GM19372 (cell line): ENCODE measurements around the gene AMDHD2.
A peak's percentile ranks its signal among the peaks of the same experiment; 100 is the strongest.

ENCODE experiments used
- ATAC-seq: cut with Tn5 transposase; IDR thresholded peaks from one replicate; pipeline ENCODE4 v1.9.1; 2021; ENCODE audit warnings: mild to moderate bottlenecking, low read depth, moderate library complexity; ENCODE audit not compliant: unreplicated experiment

The AMDHD2 gene

GRCh38 chr16:2482708-2483534, 37.2 kb upstream of the AMDHD2 start:
- ATAC-seq = no peak

DNA sequence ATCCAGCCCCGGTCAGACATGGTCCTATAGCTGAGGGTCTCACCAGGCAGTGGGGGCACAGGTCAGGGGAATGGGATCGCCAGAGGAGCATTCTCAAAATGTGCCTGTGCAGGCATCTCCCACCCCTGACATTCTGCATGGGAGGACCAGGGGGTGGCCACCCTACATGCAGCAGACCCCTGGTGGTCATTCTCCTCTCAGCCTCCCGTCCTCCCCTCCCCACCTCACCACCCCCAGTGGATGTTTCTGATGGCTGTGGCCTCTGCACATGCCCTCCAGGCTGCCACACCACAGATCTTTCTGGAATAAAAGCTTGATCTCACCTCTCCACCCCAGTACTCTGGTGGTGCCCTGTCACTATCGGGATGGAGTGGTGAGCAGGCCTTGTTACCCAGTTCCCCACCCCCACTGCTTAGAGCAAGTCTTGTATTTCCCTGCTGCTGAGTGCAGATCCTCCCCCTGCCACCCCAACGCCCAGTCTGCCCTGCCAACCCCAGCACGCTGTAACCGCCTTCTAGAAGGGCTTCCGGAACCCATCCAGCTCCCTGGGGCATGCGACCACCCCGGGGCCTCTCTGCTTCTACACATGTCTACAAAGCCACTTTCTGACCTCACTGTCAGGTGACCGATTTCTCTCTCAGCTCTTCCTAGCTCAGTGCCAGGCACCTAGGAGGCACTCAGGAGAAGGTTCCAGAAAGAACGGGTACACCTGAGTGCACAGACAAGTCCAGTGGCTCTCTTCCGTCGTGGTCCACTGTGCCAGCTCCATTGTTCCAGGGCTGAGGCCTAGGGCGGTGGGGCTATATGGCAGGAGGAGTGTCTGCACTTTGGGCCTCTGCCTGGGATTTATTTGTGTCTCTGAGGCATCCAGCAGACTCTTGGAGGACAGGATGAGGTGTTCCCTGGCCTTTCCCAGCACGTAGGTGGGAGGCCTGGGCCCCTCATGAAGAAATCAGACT, 36.0 kb upstream of the AMDHD2 start:
- ATAC-seq = no peak

DNA sequence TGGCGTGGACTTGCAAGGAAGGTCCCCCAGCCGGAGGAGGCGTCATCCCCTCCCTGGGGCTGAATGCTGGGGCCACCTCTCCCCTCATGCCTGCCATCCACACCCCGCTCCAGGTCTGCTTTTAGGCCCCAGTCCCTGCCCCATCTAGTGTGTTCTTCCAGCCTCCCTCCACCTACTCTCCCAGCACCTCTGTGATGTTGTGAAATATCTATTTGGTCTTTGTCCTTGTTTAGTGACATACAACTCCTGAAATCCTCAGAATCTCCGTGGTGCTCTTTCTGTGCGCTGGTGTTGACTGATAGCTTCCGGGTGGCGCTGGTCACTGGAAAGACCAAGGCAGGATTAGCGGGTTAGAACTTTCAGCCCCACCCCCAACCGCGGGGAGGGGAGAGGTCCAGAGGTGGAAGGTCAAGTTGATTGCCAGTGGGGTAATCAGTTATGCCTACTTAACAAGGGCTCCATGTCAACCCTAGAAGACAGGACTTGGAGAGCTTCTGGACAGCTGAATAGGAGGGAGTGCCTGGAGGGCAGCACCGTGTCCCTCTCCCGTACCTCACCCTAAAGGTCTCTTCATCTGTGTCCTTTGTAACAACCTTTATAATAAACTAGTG, 35.2 kb upstream of the AMDHD2 start:
- ATAC-seq = no peak

DNA sequence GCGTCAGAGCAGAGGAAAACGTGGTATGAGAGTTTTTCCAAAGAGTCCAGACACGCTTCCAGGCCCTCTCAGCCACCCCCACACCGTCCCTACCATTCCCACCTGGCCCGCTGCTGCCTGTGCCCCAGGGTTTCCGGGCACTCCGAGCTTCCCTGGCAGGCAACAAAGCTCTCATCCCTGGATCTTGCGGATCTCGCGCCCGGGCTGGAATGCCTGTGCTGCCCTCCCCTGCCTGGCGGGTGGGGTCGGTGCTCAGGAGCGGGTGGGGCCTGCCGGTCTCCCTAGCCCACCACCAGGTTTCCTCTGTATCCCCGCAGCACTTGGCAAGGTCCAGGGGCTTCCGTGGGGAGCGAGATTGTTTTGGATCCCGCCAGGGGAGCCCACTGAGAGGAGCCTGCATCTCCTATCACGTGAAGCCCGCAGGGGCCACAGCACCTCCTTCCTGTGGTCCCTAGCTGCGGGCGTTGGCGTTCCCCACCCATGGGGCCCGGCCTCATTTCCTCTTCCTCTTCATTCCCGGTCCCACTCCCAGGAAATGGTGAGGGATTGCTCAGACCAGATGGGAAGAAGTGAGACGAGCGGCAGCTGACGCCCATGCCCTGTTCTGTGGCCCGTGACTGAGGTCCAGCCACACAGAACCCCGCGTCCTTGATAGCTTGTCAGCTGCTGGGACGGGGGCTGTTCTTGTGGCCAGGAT, 34.2 kb upstream of the AMDHD2 start:
- no peak for ATAC-seq

GRCh38 chr16:2486645-2487516, 33.3 kb upstream of the AMDHD2 start:
- peak; percentile 45 for ATAC-seq

DNA sequence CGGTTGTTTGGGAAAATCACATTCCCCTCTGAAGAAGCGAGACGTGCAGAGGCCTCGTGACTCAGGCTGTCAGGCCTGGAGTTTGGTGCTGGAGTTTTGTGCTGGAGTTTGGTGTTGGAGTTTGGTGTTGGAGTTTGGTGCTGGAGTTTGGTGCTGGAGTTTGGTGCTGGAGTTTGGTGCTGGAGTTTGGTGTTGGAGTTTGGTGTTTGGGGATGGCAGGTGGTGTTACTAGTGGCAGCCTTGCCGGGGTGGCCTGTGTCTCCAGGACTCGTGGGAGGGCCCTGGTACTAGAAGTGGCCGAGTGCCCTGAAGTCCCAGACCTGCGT, 32.7 kb upstream of the AMDHD2 start:
- ATAC-seq = no peak

DNA sequence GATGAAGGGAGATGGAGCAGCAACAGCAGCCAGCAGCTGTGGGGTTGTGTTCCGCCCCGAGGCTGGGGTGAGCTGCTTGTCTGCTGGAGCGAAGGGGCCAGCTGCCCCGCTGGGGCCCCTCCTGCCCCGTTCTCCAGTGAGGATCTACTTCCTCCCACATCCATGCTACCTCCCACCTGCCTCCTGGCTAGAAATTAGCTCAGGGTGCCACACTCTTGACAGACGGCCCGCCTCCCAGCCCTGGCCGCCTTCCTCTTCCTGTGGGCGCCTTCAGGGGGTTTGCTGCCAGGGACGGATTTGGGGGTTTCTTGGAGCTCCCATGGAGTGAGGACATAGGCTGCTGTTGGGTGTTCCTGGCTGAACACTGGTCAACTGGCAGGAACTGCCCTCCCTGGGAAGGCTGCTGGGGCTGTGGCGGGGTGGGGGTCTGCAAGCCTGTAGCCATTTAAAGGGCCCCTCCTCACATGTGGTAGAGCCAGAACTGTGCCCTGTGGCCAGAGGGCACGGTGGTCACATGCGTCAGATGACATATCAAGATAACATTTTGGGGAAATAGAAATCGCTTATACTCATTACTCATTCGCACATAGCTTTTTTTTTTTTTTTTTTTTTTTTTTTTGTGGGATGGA, 32.2 kb upstream of the AMDHD2 start:
- no peak for ATAC-seq

DNA sequence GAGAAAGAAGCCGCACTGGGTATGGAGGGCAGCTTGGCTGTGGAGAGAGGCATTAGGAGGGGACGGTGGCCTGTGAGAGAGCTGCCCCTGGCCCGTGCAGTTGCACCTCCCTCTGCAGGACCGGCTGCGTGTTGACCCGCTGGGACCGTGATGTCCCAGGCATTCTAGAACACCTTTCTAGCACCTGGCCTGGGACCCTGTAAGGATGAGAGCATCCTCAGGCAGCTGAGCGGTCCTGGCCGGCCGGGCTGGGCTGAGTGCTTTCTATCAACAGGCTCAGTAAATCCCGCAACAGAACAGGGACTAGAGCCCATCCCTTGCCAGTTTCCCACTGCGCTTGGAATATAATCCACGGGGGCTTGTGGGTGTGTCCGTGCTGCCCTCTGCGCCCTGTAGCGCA, 30.6 kb upstream of the AMDHD2 start:
- ATAC-seq = no peak

GRCh38 chr16:2490190-2491105, 29.7 kb upstream of the AMDHD2 start:
- ATAC-seq = no peak

GRCh38 chr16:2492292-2492691, 27.9 kb upstream of the AMDHD2 start:
- ATAC-seq = no peak

DNA sequence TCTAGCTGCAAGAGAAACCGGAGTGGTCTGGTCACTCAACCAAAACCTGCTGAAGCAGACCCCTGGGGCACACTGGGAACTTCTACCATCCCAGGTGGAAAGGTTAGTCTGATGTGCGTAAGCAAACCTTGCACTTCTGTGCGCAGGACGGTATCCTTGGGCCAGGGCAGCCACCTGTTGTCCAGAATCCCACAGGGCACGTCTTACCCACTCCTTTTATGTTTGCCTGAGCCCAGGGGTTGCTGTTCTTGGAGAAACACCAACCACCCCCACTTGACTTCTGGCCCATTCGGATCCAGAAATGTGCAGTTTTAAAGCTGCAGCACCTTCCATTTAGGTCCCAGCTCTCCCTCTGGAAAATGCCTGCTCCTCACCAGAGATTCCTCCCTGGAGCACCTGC, 26.6 kb upstream of the AMDHD2 start:
- ATAC-seq = no peak

DNA sequence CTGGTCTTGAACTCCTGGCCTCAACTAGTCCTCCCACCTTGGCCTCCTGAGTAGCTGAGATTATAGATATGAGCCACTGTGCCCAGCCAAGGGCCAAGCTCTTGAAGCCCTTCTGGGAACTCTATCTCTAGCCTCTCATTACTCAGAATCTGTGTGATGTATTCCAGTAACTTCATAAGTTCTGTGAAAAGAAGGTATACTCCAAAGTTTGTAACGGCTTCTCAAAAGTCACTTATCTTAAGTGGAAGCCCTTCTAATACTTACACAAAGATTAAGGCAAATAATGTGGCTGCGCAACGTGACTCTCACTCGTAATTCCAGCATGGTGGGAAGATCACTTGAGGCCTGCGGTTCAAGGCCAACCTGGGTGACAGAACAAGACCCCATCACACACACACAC, 25.6 kb upstream of the AMDHD2 start:
- no peak for ATAC-seq

GRCh38 chr16:2495041-2495440, 25.1 kb upstream of the AMDHD2 start:
- ATAC-seq = no peak

DNA sequence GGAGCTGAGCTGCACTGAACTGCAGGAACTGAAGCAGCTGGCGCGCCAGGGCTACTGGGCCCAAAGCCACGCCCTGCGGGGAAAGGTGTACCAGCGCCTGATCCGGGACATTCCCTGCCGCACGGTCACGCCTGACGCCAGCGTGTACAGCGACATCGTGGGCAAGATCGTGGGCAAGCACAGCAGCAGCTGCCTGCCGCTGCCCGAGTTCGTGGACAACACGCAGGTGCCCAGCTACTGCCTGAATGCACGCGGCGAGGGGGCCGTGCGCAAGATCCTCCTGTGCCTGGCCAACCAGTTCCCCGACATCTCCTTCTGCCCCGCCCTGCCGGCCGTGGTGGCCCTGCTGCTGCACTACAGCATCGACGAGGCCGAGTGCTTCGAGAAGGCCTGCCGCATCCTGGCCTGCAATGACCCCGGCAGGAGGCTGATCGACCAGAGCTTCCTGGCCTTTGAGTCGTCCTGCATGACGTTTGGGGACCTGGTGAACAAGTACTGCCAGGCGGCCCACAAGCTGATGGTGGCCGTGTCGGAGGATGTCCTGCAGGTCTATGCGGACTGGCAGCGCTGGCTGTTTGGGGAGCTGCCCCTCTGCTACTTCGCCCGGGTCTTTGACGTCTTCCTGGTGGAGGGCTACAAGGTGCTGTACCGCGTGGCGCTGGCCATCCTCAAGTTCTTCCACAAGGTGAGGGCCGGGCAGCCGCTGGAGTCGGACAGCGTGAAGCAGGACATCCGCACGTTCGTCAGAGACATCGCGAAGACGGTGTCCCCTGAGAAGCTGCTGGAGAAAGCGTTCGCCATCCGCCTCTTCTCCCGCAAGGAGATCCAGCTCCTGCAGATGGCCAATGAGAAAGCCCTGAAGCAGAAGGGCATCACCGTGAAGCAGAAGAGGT, 23.7 kb upstream of the AMDHD2 start:
- ATAC-seq = no peak

DNA sequence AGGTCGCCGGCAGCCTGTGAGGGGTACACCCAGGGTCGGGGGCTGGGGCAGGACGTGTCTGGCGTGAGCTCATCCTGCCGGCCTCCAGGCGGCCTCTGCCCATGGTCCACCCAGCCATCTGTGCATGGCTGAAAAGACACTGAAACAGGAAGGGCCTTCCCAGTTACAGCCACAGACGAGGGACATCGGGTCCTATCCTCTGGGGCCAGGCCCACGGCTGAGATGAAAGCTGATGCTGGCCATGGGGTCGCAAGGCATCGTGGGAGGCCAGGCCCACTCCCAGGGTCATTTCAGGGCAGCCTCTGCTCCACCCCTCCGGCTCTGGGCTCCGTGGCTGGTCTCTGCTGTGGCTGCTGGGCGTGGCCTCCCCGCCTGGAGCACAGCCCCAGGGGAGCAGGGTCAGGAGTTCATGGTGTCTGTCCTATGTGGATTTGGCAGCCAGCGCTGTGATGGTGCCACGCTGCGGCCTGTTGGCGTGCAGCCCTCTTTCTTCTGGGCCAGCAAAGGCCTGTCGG, 23.0 kb upstream of the AMDHD2 start:
- no peak for ATAC-seq

- no peak for ATAC-seq
These were observed 22.3 kb upstream of the AMDHD2 start for GRCh38 chr16:2497695-2498484.
